Stimulated activated CD4-positive, alpha-beta T cell treated with anti-CD3 and anti-CD28 coated beads, TNF-alpha, amount 100 ng/mL, for 4 hours (primary cell): ENCODE measurements around the gene GEMIN5.

Source experiments
- DNase-seq, 3 experiments: peaks; one replicate each; pipeline ENCODE4 v3.0.0-alpha.2; 2020; ENCODE audit warnings: low read depth in 3 of 3

Gene GEMIN5

GRCh38 chr5:154849264-154849785 is 88.7 kb downstream of the GEMIN5 start:
- no peak for DNase-seq

GRCh38 chr5:154844809-154845208 is 93.2 kb downstream of the GEMIN5 start:
- no peak for DNase-seq

- DNase-seq, result no peak
These were observed 95.1 kb downstream of the GEMIN5 start for GRCh38 chr5:154842689-154843530.

GRCh38 chr5:154841273-154841661 is 96.7 kb downstream of the GEMIN5 start:
- DNase-seq, result no peak

GRCh38 chr5:154840435-154841272 is 97.4 kb downstream of the GEMIN5 start:
- no peak for DNase-seq
